Measurements from ENCODE around the gene AMBRA1.

Gene AMBRA1

DNA sequence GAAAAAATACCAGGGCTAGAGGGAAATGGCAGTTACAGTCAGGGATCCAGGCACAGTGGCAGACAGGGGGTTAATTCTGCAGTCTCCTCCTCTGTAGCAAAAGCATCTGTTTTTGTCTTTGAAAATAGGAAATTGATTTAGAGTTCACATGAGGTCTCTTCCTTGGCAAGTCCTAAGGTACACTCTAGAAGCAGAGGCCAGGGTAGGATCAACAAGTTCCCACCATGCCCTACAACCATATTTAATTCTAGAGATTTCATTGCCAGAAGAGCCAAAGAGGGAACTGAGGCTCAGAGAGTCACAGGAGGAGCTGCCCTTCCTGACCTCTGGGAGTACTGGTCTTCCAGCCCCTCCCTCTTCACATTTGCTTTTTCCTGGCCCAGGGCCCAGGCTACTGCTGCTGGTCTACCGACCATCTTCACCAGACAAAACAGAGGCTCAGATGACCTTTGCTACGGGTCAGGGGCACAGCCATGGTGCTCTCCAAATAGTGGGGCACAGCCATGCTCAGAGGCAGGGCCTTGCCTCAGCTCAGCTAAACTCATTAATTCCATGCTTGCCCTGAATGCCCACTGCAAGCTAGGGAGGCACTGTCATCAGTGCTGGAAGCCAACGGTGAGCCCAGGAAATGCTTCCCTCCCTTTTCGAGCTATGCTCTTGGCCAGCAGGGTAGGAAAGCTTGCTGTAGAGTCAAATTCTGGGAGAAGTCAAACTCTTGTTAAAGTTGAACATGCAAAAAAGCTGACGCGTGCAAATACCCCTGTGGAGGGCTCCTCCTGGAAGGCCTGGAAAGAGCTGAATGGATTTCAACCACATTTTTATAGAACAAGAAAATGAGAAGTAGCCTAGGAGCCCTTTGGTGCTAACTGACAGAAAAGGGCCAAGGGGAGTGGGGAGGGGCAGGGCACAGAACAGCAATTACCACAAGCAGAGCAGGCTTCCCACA lies 190.6 kb downstream of the AMBRA1 start:
- Histone ChIP-seq H2AFZ (ENCODE audit: low read depth, low read length) (no peak overlapping the region), H3K27me3 (ENCODE audit: insufficient read depth, low read length, poor library complexity) (no peaks in the 10 kb centered on the region), H3K4me2 (ENCODE audit: insufficient read depth, low read length) (no peak overlapping the region), H3K4me1 (ENCODE audit: insufficient read depth, low read length) (no peaks in the 10 kb centered on the region), H3K36me3 (ENCODE audit: insufficient read depth, low read length) (peaks cover 68% of the 10 kb centered on the region), H3K9me3 (ENCODE audit: insufficient read depth, low read length, severe bottlenecking) (no peaks in the 10 kb centered on the region), H3K9ac (ENCODE audit: low read depth, low read length) (no peak overlapping the region), H4K20me1 (ENCODE audit: insufficient read depth, low read length) (peaks cover 8% of the 10 kb centered on the region), H3K4me3 (ENCODE audit: low read depth in 1 of 2, low read length in 2 of 2) (no peak overlapping the region), H3K27ac (ENCODE audit: low read length) (no peak overlapping the region), H3K79me2 (ENCODE audit: insufficient read depth, low read length) (no peaks in the 10 kb centered on the region)
- ATAC-seq (ENCODE audit: insufficient read depth, low read depth) (no peak), DNase-seq (no peak)
- TF ChIP-seq, protein P1, sequence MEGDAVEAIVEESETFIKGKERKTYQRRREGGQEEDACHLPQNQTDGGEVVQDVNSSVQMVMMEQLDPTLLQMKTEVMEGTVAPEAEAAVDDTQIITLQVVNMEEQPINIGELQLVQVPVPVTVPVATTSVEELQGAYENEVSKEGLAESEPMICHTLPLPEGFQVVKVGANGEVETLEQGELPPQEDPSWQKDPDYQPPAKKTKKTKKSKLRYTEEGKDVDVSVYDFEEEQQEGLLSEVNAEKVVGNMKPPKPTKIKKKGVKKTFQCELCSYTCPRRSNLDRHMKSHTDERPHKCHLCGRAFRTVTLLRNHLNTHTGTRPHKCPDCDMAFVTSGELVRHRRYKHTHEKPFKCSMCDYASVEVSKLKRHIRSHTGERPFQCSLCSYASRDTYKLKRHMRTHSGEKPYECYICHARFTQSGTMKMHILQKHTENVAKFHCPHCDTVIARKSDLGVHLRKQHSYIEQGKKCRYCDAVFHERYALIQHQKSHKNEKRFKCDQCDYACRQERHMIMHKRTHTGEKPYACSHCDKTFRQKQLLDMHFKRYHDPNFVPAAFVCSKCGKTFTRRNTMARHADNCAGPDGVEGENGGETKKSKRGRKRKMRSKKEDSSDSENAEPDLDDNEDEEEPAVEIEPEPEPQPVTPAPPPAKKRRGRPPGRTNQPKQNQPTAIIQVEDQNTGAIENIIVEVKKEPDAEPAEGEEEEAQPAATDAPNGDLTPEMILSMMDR (IDR thresholded peaks at IDR 0.05; ENCODE audit: borderline replicate concordance, extremely low read depth, low read length, poor library complexity, severe bottlenecking): no peak
- TF ChIP-seq EZH2 (IDR thresholded peaks at IDR 0.05; ENCODE audit: borderline replicate concordance, low read depth, low read length, severe bottlenecking): no peak

DNA sequence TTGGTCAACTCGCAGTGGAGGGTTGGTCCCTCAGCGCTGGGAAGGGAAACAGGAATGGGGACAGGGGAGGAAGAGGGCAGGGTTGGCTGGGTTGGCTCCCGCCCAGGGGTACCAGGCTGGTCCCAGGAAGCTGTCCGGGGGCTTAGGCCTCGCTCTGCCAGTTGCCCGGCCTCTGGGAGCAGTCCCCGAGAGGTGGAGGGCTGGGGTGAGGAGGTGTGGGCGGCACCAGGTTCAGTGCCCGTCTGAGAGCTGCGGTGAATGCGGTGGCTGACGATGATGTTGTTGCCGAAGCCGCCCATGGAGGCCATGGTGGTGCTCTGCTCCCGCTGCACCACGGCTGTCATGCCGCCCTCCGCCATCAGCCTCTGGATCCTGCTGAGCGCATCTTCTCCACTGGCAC lies 196.3 kb downstream of the AMBRA1 start:
- no peaks in the 10 kb centered on the region for H3K4me1 ChIP-seq (ENCODE audit: insufficient read depth, low read length)
- H3K4me2 ChIP-seq (ENCODE audit: insufficient read depth, low read length): no peak overlapping the region
- H3K4me3 ChIP-seq (ENCODE audit: low read depth in 1 of 2, low read length in 2 of 2): no peak overlapping the region
- no peaks in the 10 kb centered on the region for H3K9me3 ChIP-seq (ENCODE audit: insufficient read depth, low read length, severe bottlenecking)
- DNase-seq (no peak), ATAC-seq (ENCODE audit: insufficient read depth, low read depth) (no peak)
- H3K27me3 ChIP-seq (ENCODE audit: insufficient read depth, low read length, poor library complexity): no peaks in the 10 kb centered on the region
- no peaks in the 10 kb centered on the region for H3K79me2 ChIP-seq (ENCODE audit: insufficient read depth, low read length)
- H3K27ac ChIP-seq (ENCODE audit: low read length): no peak overlapping the region
- H3K36me3 ChIP-seq (ENCODE audit: insufficient read depth, low read length): peaks cover 50% of the 10 kb centered on the region
- H3K9ac ChIP-seq (ENCODE audit: low read depth, low read length): no peak overlapping the region
- H2AFZ ChIP-seq (ENCODE audit: low read depth, low read length): no peak overlapping the region
- peaks cover 31% of the 10 kb centered on the region for H4K20me1 ChIP-seq (ENCODE audit: insufficient read depth, low read length)
- TF ChIP-seq, protein P1 (IDR thresholded peaks at IDR 0.05; ENCODE audit: borderline replicate concordance, extremely low read depth, low read length, poor library complexity, severe bottlenecking): no peak
- no peak for TF ChIP-seq EZH2 (IDR thresholded peaks at IDR 0.05; ENCODE audit: borderline replicate concordance, low read depth, low read length, severe bottlenecking)

DNA sequence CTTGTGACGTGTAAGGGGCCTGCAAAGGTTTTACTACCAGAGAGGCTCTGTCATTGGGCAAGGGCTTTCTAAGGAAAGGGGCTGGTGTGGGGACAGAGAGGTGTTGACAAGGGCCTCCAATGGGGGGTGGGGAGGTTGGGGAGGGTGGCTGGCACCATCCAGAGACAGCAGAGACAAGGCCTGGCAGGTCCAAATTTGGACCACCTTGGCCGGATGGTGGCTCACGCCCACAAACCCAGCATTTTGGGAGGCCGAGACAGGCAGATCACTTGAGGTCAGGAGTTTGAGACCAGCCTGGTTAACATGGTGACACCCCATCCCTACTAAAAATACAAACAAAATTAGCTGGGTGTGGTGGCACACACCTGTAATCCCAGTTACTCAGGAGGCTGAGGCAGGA lies 200.1 kb downstream of the AMBRA1 start:
- ATAC-seq (ENCODE audit: insufficient read depth, low read depth): no peak
- peaks cover 21% of the 10 kb centered on the region for H3K27me3 ChIP-seq (ENCODE audit: insufficient read depth, low read length, poor library complexity)
- H3K4me1 ChIP-seq (ENCODE audit: insufficient read depth, low read length): no peaks in the 10 kb centered on the region
- H3K9me3 ChIP-seq (ENCODE audit: insufficient read depth, low read length, severe bottlenecking): no peaks in the 10 kb centered on the region
- H3K27ac ChIP-seq (ENCODE audit: low read length): no peak overlapping the region
- no peak overlapping the region for H3K4me3 ChIP-seq (ENCODE audit: low read depth in 1 of 2, low read length in 2 of 2)
- peaks cover 27% of the 10 kb centered on the region for H3K36me3 ChIP-seq (ENCODE audit: insufficient read depth, low read length)
- no peak overlapping the region for H3K4me2 ChIP-seq (ENCODE audit: insufficient read depth, low read length)
- no peak for TF ChIP-seq EZH2 (IDR thresholded peaks at IDR 0.05; ENCODE audit: borderline replicate concordance, low read depth, low read length, severe bottlenecking)
- TF ChIP-seq, protein P1 (IDR thresholded peaks at IDR 0.05; ENCODE audit: borderline replicate concordance, extremely low read depth, low read length, poor library complexity, severe bottlenecking): no peak
- no peak for DNase-seq
- H4K20me1 ChIP-seq (ENCODE audit: insufficient read depth, low read length): peaks cover 38% of the 10 kb centered on the region
- H3K9ac ChIP-seq (ENCODE audit: low read depth, low read length): no peak overlapping the region
- H2AFZ ChIP-seq (ENCODE audit: low read depth, low read length): no peak overlapping the region
- no peaks in the 10 kb centered on the region for H3K79me2 ChIP-seq (ENCODE audit: insufficient read depth, low read length)
